Right lung (tissue), 5 donors: ENCODE results near the gene COQ5. TPM values are rescaled to one million over a fixed set of nuclear protein-coding genes. Genes with fewer than 3 reads are reported as not detected.
A peak's percentile ranks its signal among the peaks of the same experiment; 100 is the strongest.
"Not testable (repeated sequence)": the region's sequence is repeated elsewhere in the genome, so short reads cannot be mapped to it uniquely, and the experiment has no call there.

Experiments
- DNase-seq, 2 donors: peaks; one replicate each; pipeline ENCODE4 v3.0.0-alpha.2; 2013
- polyA plus RNA-seq, 5 donors: library from polyadenylated mRNA; unstranded; fragments of 120-200 nt; gene quantifications; one replicate each; pipeline versions ENCODE4 v1.2.1 to v1.2.3, GENCODE V29; 2013; ENCODE audit warnings: inconsistent platforms in 1 of 5, low replicate concordance in 1 of 5; ENCODE audit not compliant: insufficient read length in 5 of 5, insufficient read depth in 1 of 5

The COQ5 gene
- polyA plus RNA-seq, 5 donors: 47.9 to 61.2 (median 56.5) TPM

DNA sequence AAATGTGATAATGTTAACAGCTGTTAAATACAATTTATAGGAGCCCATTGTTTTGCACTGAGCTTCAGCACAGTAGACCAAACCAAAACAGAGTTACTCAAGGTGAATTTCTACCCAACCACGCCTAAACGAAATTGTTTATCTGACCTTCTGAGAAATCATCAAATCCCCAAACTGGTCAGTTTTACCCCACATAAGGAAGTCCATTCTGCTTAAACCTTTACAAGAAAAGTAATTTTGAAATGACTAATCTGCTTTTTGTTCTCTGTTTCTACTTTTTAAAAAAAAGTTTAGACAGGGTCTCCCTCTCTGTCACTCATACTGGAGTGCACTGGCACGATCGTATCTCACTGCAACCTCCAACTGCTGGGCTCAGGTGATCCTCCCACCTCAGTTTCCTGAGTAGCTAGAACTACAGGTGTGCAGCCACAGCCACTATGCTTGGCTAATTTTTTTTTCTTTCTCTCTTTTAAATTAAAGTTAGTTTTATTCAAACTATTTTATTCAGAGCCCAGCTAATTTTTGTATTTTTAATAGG lies 3.8 kb upstream of the COQ5 start:
- DNase-seq: no peak

DNA sequence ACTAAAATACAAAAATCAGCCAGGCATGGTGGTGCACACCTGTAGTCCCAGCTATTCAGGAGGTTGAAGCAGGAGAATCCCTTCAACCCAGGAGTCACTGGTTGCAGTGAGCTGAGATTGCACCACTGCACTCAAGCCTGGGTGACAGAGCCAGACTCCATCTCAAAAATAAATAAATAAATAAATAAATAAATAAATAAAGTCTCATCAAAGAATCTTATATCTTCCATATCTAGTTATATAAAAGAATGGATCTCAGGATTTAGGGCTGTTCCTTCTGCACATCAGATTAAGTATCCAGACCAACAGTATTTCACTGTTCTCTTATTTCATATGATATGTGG lies 1.4 kb upstream of the COQ5 start:
- DNase-seq: not testable (repeated sequence)

DNA sequence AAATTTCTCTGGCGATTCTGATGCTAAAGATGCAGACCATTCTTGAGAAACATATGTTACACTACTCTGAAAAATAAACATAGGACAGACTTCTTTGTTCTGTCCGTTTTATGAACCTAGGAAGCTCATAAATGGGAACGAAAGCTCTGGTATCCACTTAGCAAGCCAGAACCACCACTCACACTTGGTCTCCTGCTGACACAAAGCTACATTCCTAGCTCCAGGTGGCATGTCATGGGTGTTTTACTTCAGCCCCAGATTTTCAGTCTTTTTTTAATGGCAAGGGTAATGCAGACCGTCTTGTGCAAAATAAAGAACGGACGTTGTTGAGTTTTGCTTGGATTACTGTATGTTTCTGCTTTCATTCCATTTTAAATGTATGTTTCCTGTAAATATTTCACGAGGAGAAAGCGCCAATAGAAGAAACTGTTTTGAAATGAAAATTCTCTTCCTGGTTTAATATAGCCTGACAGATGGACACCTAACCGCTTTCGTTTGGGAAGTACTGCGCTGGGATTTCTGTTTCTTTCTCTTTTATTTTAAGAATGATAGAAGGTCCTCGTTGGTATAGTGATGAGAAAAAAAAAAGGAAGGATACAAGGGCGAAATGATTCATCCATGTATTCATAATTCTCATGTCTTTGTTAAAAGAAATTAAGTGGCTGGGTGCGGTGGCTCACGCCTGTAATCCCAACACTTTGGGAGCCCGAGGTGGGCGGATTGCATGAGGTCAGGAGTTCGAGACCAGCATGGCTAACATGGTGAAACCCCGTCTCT lies 871 bp upstream of the COQ5 start:
- peak in 1 of 2 donors; percentile 28 for DNase-seq

DNA sequence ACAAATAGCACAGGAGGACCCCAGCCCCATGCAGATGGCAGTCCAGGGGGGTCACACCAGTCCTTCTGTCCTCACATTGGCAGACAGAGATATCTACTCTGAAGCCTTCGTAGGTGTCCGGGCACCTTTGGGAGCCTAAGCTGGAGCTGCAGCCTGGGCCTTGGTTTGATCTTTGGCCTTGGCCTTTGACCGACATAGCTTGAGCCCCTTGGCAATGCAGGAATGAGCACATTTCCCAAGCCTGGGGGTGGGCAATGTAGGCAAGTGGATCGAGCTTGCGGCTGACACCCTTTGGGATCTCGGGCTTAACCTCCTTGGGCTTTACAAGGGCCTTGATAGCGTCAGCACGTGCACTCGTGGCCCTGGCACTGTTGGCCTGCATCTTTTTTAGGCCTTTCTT lies 6.4 kb downstream of the COQ5 start:
- DNase-seq: no peak

DNA sequence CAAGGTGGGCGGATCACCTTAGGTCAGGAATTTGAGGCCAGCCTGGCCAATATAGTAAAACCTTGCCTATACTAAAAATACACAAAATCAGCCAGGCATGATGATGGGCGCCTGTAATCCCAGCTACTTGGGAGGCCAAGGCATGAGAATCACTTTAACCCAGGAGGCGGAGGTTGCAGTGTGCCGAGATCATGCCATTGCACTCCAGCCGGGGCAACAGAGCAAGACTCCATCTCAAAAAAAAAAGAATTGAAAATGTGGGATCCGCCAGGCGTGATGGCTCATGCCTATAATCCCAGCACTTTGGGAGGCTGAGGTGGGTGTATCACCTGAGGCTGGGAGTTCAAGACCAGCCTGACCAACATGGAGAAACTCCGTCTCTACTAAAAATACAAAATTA lies 9.6 kb downstream of the COQ5 start:
- not testable (repeated sequence) for DNase-seq

DNA sequence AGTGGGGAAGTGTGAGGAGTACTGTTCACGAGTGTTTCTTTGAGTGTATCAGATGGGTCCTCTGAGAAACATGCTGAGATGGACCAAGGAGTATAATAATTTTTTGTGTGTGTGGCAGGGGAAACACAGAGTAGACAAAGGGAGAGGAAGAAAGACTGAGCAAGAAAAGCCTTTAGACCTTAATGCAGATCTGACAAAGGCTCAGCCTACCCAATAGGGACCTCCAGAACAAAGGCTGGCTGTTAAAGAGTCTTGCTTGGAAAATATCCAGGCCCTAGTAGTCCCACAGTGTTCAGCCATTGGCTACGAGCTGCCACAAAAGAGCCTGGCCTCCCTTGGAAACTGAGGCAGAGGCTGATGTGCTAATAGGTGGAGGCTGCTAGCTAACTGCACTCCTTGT lies 13.5 kb downstream of the COQ5 start:
- no peak for DNase-seq

DNA sequence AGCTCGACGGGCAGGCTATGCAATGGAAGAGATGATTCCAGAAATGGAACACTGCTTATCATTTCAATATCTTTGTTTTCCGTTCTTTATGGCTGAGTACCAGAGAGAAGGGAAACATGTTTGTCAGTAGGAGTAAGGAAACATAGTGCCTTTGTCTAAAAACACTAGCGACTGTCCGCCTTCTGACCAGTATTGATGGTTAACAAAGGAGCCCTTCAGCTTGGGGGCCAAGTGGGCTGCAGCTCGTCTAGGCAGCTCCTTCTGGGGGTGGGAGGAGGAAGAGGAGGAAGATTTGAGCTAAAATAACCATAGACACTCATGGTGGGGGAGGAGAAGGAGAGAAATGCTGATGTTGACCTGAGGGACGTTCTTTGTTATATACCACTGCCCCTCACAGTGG lies 15.0 kb downstream of the COQ5 start:
- no peak for DNase-seq

DNA sequence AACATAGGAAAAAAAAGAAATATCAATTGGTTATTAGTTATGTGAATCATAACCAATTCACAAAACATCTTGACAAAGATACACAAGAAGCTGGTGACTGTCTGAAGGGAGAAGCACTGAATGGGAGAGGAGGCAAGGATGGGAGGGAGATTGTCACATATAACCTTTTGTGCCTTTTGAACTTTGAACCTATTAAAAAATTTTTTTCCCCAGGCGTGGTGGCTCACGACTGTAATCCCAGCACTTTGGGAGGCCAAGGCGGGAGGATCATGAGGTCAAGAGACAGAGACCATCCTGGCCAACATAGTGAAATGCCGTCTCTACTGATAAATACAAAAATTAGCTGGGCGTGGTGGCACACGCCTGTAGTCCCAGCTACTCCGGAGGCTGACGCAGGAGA lies 20.4 kb downstream of the COQ5 start:
- no peak for DNase-seq

DNA sequence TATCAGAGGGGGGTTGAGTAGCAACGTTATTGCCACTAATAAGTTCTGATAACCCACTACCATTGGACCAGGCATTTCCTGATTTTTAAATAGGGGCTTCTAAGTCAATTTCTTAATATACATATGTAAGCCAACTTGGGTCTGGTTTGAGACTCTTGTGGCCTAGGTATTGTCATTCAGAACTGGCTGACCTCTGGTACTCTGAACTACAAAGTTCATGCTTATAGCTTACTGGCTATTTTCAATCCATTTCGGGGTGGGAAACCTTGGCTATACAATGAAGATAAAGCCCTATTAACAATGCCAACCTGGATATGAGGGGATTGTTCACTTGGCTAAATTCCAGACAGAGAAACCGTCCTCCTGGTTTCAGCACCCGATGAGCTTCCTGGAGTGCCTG lies 24.4 kb downstream of the COQ5 start:
- no peak for DNase-seq

DNA sequence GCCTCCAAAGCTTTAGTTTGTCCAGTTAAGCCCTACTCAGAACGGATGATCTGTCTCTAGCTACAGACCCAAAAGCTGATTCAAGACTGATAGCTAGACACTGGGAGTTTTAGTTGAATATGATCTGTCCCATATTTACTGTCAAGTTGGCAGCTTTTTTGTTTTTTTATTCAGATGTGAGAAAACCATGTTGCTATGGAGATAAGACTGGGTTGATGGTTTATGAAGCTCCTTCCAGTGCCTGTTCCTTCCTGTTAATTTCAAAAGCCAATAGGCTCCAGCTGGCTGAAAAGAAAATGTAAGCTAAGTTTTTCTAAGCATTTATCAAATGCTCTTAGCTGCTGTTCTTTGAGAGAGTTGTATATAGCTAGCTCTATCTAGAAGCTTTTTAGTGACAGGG lies 28.4 kb downstream of the COQ5 start:
- peak in 1 of 2 donors; percentile 12 for DNase-seq

DNA sequence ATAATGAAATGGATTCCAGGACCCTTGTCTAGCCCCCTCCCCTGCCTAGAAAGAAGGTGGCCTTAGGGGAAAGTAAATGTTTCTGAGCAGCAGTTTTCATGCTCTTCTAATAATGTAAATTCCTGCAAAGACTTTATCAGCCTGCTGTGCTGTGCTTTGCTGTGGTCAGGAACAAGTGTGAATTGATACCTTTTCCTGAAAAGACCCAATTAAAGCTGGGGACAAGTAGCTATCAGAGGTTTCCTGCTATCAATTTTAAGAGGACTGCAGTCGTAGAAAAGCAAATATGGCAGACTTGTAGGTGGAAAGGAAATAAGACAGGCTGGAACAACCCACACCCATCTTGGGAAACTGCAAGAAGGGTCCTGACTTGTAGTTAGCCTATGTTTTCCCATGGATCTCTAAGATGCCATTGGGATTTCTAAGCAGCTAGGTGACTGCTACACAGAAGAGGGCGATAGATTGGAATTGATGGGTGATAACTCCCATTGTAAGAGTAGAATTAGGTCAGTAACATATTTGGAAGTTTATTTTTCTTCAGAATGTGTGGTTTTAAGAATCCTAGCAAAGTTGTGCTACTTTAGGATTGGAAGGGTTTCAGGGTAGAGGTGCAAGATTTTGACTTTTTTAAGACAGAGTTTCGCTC lies 30.0 kb downstream of the COQ5 start:
- DNase-seq: no peak

DNA sequence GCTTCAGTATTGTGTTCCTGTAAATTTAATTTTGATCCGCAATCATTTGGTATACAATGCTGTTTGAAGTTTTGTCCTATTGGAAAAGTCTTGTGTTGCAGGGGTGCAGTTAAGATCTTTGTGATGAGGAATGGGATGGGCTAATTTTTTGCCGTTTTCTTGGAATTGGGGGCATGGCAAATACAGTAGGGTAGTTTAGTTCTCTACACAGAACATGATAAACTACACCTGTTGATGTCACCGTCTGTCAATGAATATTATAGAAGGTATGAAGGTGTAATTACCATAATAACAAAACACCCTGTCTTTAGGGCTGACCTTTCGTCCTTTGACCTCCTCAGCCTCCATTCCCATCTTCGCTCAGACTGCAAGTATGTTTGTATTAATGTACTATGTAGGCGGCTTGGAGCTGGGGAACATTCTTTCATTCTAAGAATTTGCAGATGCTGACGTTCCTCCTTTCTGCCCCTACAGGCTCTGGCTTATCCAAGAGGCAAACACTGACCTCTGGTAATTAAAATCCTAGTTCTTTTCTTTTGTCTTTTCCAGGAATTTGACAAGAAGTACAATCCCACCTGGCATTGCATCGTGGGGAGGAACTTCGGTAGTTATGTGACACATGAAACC lies 31.3 kb downstream of the COQ5 start:
- no peak for DNase-seq

DNA sequence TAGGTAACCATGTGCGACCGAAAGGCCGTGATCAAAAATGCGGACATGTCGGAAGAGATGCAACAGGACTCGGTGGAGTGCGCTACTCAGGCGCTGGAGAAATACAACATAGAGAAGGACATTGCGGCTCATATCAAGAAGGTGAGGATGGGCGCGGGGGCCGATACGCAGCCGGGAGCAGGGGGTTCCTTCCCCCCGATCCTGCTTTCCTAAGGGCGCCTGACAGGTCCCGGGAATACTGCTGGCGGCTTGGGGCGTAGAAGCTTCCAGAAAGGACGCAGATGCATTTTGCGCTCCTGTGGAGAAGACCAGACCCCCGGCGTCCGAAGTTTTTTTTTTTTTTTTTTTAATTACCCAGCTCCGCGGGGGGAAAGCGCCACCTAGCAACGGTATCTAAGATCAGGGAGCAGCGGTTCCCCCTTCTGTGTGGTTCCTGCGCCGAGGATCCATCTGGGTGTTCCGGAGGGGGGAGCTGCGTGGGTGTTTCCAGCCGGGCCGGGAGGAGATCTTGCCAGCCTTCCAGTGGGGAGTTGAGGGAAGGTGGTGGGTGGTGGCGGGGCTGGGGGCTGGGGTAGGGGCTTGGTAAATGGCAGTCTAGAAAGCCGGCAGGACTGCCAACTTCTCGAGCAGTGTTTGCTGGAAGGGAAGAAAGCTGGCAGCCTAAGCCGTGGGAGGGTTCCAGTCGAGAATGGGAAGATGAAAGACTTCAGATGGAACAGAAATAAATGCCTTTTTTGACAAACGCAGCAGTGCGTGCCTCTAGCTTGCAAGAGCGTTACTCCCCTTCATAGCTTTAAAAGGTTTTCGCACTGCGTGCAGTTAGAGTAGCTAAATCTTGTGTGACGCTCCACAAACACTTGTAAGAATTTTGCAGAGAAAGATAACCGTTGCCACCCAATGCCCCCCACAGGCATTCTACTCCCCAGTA lies 32.3 kb downstream of the COQ5 start:
- peak; percentile 38 to 45 for DNase-seq

DNA sequence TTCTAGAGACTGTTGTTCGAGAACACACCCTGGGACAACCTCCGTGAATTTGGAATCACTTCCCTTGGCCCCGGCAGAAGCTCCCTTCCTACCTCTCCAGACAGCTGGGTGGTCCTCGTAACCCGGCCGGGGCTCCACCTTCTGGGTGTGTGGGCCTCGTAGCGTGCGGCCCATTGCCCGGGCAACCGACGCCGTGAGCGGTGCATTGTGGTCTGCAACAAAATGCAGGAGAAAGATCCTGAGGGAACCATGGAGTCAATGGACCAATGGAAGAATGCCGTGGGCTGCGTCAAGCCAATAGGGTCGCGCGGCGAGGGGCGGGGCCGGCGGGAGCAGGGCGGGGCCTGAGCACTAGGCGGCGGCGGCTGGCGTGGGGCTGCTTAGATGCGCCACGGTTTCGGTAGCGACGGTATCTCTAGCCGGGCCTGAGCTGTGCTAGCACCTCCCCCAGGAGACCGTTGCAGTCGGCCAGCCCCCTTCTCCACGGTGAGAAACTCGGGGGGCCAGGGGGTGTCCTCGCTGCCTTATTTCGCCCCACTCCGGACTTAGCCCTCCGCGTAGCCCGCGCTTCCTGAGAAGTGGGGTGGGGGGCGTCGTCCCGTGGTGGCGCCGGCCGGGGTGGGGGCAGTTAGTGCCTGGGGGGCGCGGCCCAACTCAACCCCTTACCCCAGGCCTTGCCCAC lies 33.1 kb downstream of the COQ5 start, which contains the start of gene DYNLL1:
Gene DYNLL1, plus strand, starts transcription at position 383 of the 682 bp plus-strand sequence. CDS start 309 bp downstream, outside the sequence.
- peak; percentile 96 to 97 for DNase-seq

DNA sequence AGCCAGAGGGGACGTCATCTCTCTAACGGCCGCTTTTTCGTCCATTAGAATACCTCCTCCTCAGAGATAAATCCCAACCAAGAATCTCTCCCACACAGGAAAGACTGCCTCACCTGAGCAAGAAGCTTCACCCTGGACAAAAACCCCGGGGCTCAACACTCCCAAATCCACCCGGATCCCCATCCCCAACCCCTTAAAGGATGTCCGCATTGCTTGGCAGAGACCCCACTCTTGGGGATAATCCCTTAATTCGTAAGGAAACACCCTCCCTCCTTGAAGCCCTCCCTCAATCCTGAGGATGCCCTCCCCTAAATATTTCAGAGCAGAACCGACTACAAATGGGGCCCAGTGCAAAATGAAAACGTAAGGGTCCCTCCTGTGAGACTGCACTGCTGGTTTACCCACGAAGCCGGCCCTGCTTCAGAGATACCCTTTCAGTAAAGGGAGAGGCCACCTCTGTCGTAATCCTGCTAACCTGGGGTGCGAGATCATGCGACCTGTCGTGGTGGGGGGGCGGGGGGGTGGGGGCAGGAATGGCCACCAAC lies 33.7 kb downstream of the COQ5 start:
- DNase-seq: no peak

DNA sequence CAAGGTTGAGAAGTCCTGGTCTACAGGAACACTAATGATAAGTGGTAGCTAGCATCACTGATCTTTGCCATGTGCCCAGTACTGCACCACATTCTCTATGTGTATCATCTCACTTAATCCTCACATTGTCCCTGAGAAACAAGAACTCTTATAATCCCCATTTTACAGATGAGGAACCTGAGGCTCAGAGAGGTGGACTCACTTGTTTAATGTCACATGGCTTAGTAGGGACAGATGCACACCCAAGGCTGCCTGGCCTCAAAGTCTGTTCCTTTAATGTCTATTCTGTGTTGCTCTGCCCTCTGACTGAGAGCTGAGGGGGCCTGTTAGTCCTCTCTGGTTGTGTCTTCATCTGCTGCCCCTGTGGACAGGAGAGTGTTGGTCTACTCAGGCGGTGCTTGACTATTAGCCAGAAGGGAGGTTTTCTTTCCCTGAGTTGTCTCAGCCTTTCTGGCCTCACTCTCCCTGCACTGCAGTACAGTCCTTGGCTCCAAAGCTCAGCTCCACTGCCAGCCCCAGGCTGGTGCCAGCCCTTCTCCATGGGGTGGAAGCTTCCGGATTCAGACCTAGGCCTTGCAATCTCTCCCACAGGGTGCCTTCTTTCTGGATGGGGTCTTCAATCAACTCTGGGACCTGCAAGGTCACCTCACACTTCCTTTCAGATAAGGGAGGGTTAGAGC lies 38.0 kb downstream of the COQ5 start:
- DNase-seq: no peak

DNA sequence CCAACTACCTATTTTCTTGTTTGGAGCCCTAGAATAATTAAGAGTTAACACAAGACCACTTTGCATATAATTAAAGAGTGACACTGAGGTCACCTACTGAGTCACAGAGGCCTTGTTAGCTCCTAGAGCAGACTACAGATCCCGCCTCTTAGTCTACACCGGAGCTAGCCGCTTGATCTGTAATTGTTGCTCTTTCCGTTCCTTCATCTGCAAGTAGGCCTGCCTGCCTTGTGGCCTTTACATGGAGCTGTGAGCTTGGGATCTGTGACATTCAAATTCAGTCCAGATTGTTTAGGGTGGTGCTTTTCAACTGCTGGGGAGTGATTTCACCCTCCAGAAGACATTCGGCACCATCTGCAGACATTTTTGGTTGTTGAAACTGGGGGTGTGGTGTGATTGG lies 38.6 kb downstream of the COQ5 start:
- no peak for DNase-seq

DNA sequence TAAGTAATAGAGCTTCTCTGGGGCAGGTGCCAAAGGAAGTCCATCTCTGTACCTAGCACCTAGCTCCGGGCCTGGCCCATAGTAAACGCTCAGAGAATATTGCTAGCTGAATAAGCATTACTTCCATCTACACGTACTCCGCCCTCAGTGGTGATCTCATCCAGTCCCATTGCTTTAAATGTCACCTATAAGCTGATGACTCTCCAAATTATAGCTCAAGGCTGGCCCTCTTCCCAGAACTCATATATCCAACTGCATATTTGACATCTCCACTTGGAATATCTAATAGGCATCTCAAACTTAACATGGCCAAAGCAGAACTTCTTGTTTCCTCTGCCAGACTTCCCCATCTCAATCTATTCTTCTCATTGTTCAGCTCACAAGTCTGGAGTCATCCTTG lies 39.9 kb downstream of the COQ5 start:
- no peak for DNase-seq

DNA sequence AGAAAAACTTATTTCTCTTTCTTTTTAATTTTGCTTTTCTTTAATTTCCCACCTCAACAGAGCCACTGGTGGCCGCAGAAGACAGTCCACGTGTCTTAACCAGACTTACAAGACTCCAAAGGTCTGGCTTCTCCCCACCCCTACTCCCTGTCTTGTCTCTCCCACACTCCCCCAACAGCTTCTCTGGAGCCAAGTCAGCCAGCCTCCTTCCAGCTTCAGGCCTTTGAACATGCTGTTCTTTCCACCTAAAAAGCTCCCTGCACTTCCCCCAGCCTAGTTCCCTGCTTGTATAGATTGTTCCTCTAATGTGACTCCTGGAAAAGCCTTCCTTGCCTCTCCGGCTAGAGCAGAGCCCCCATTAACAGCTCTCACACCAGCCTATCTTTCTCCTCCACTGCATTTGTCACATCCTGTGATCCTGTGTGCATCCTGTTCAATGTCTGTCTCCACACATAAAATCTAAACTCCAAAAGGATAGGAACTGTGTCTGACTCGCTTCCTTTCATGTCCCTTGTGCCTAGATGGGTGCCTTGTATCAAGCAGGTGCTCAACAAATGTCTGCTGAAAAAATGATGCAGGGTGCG lies 40.8 kb downstream of the COQ5 start:
- DNase-seq: no peak

DNA sequence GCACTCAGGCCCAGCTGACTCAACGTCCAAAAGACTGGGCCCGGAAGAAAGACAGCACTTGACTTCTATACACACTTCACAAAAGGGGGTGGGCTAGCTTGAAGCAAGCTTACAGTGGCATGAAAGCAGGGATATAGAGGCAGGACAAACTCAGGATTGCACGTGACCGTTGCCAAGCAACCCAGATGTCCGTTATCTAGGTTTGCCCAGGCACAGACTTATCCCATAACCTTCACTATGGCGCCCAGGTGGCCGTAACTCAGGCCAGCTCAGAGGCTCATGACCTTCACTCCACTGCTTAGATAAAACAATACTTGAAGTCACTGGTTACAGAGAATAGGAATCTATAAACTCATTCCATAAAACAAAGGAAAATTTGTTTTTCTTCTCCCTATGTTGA lies 41.4 kb downstream of the COQ5 start:
- not testable (repeated sequence) for DNase-seq
